RWPE1 (cell line): ENCODE results near the gene KLRC2.

Source experiments
- CTCF ChIA-PET: fragments of 350-600 bp; sonication (Branson Sonifier 250); formaldehyde crosslinking; extraction: SDS; loops from one replicate; lab custom pipeline; 2021; lab: Yijun Ruan, JAX
- POLR2A ChIA-PET: fragments of 400-600 bp; formaldehyde crosslinking; extraction: SDS; loops from one replicate; lab custom pipeline; 2020; ENCODE audit warnings: antibody characterized with exemption; ENCODE audit not compliant: low non-redundant PET; lab: Yijun Ruan, JAX
- DNase-seq: peaks from one replicate; pipeline ENCODE4 v3.0.0; 2012; ENCODE audit warnings: low spot score
- H3K27ac ChIP-seq: fragments of 450-650 bp; 2 replicates; pipeline ENCODE4 v1.5.1; 2017
- CTCF ChIP-seq: fragments of 450-650 bp; conservative IDR thresholded peaks from 2 replicates; pipeline ENCODE4 v1.5.1; 2017; ENCODE audit warnings: low read depth, mild to moderate bottlenecking

Gene KLRC2

GRCh38 chr12:10381928-10382628, 53.7 kb downstream of the KLRC2 start:
- CTCF ChIA-PET = interaction anchor here (0.6 kb wide), 1 partner anchor 164 kb away, joined by 3 read pairs; no protein-coding TSS in a partner anchor

More at GRCh38 chr12:10381928-10382628, 53.7 kb downstream of the KLRC2 start:
- DNase-seq = no peak
- H3K27ac ChIP-seq = no peak overlapping the region
- POLR2A ChIA-PET = no interaction called here
- no peak for TF ChIP-seq CTCF
